GM19099 (cell line): ENCODE measurements around the gene C5orf46.

Experiments used
- POLR2A ChIP-seq: IDR thresholded peaks from 3 replicates; pipeline ENCODE4 v1.6.1; 2011; ENCODE audit warnings: low read depth; ENCODE audit not compliant: insufficient read length; ENCODE audit errors: extremely low read depth

Gene C5orf46

DNA sequence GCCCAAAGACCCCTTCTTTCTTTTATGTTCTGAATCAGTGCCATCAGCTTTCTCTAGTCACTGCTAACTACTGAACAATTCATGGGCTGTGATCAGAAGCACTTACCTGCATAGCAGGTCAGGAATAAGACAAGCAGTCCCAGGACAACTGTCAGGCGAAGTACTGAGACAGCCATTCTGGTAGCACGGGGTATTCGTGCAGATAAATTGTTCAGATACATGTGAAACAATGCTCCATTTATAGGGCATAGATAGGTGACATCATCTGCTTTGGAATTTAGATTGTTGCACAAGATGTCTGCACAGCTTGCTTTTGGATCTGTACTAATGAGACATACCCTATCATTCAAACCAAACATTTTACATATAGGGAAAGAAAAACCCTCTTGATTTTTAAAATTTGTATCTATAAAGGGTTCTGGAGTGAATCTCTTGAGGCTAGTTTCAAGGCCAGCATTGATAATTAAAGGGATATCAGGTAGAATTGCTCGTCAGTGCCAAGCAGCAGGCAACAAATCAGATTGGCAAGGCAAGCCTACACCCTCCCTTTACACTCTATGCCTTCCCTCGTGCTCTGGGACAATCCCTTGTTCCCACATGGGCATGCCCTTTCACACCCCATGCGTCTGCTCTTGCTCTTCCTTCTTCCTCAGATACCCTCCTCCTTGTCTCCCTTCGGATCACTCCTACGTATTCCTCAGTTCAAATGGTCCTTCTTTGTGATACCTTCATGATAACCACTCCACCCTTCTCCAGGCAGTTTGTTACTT lies at the start of gene C5orf46:
TSS of gene C5orf46 (minus strand) at position 213 of the 770 bp plus-strand sequence. CDS start at position 176, 37 bp downstream.
- no peak for TF ChIP-seq POLR2A

DNA sequence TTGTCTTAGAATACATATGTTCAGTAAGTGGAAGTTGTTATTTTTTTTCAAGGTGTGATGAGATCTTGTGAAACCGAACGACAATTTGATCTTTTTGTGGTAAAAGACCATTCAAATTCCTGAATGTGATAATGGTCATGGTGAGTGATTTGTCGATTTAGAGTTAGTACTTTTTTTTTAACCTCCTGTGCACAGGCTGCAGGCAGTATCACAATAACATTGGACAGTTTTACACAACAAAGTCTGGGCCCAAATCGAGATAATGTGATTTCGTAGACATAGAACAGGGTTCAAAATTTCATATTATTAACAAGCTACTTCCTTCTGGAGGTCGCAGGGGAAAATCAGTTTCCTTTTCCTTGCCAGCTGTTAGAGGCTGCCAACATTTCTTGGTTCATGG lies 48.6 kb upstream of the C5orf46 start:
- no peak for TF ChIP-seq POLR2A

DNA sequence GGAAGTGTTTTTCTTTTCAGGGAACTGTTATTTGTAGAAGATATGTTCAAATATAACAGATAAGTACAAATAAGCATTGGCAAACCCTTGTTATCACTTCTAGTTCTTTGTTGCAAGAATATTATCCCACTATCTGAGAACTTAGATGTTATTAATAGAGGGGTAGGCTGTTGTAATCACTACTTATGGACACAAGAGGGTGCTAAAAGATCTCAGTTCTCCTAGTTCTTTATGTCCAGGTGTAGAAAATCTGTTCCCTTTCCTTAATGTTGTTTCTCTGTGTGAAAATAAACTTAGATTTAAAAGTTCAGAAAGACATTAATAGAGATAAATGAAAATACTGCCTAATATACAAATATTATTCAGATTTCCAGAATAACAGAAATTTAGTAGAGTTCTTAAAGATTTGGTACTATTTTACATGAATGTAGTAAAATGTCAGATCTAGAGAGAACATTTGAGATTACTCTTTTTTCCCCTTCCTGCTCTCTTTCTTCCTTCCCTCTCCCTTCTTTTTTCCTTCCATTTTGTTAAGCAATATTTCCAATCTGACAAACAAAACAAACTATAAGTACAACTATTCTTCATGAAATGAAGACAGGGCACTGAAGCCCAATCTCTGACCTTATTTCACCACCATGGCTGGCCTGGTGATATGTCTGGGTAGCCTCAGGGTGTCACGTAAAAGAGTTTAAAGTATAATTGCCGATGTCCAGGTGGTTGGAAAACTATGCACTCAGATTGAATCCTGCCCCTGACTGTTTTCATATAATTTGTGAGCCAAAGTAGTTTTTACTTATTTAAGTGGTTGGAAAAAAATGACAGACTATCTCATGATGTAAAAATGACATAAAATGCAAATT lies 43.6 kb upstream of the C5orf46 start:
- TF ChIP-seq POLR2A: no peak

DNA sequence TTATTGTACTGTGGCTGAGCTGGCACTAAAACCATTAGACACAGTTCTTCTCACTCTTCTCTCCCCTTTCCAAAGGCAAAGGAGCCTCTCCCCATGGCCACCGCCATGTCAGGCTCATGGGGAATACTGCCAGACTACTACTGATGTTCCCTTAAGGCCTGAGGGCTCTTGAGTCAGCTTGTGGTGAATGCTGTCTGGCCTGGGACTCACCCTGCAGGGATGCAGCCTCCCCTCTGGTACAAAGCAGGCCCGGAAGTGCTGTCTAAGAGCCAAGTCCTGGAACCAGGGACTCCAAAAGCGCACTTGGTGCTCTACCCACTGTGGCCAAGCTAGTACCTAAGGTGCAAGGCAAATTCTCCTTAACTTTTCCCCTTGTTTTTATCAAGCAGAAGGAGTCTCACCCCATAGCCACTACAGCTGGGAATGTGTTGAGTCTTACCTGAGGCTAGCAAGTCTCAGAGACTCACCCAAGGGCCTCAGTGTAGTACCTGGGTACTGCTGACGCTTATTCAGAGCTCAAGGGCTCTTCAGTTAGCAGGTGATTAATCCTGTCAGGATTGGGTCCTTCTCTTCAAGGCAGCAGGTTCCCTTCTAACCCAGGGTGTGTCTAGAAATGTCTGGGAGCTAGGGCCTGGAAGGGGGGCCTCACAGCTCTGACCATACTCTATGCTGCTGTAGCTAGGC lies 33.2 kb upstream of the C5orf46 start:
- TF ChIP-seq POLR2A: no peak

DNA sequence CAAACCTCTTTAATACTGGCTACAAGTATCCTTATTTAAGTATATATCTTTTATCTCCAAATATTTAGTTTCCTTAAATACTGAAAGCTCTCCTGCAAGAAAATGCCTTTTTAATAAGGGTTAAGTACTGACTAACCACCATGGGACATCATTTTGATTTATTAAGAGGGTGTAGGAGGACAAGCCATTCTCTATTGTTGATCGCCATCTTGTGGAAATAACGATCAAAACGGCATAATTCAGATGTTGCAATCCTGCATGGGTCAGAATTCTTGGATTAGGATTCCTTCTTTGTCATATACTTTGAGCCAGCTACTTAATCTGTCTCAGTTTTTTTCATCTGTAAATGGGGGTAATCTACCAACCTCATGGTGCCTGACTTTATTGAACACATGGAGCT lies 28.7 kb upstream of the C5orf46 start:
- no peak for TF ChIP-seq POLR2A

DNA sequence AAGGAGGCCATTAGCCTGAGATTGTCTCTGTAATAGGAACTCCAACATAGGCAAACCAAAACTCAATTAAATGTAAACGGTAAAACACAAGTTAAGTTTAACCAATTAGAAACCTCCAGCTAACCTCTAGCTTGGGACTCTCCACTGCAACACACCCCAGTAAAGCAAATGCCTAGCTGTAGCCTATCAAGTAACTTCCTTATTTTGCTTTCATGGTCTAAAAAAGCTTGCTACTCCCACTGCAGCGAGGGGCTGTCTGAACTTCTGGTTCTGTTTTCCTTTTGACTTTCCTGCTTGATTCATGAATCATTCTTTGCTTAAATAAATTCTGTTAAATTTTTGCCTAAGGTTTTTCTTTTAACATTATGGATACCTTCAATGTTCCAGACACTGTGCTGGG lies 24.4 kb upstream of the C5orf46 start:
- no peak for TF ChIP-seq POLR2A

DNA sequence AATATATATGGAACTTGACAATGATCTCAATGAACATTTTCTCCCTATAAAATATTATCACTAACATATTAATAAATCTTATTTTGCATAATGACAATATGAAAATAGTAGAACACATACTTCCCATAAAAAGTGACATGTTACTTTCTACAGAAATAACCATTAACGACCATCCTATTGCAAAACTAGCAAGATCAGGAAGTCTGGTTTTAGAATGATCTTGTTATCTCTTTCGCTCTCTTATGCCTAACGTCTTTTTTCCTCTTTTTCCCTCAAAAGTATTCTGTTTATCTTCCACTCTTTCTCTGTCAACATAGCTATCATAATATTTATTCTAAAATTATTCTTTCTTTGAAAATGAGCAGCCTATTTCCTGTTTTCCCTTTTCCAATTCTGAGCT lies 21.6 kb upstream of the C5orf46 start:
- TF ChIP-seq POLR2A: no peak

DNA sequence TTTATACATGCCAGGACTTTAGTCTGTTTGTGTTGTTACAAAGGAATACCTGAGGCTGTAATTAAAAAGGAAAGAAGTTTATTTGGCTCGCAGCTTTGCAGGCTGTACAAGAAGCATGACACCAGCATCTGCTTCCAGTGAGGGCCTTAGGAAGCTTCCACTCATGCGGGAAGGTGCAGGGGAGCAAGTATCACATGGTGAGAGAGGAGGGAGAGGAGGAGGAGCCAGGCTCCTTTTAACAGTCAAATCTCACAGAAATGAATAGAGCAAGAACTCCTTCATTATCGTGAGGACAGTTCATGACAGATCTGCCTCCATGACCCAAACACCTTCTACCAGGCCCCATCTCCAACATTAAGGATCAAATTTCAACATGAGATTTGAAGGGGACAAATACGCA lies 18.7 kb upstream of the C5orf46 start:
- TF ChIP-seq POLR2A: no peak

DNA sequence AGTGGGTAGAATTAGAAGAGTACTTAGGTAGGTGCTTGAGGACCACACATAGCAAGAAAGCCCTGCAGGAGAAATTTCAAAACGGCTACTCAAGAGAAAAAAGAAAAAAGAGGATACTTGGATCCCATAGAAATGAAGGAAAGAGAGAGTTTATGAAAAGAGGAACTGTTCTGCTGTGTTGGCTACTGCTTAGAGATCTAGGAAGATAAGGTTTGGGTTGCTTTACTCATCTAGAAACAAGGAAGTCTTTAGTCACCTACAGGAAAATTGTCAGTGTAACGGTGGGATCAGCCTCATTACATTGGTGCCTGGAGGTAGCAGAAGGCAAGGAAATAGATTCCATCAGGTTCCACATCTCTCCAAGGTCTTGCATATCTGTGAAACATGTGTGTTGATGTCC lies 14.8 kb upstream of the C5orf46 start:
- TF ChIP-seq POLR2A: no peak

DNA sequence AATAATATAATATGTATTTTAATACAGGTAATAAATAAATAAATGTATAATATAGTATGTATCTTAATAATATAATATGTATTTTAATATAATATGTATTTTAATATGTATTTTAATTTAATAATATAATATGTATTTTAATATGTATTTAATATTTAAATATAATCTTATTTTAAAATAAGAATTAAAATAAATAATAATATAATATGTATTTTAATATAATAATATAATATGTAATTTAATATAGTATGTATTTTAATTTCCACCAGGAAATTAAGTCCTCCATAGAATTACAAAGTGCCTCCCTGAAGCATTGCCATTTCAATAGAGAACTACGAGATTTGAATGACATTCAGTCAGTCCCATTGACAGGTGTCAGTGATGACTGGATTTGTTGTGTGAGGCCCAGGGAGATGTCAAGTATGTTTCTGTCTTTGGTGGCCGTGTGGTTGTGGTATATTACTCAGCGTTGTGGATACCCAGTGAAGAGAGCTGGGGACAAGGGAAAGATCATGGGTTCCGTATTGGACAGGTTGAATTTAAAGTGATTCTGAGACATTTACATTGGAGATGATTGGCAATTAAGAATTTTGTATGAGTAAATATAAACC lies 14.2 kb upstream of the C5orf46 start:
- TF ChIP-seq POLR2A: no peak

DNA sequence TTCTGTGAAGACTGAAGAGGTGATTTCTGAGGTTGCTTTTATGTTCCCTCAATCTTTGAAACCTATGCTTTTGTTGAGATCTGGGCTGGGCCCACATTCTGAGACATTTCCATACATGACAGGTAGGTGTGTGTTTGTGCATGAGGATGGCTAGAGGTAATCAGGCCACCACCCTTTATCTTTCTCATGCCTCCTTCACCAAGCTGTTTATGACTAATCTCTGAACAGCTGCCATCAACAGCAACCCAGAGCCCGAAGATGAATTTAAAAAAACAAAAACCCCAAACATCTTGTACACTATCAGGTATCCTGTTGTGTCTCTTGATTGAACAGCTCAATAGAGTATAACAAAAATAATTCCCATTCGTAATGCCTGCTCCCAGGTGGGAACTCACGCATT lies 12.6 kb upstream of the C5orf46 start:
- no peak for TF ChIP-seq POLR2A

DNA sequence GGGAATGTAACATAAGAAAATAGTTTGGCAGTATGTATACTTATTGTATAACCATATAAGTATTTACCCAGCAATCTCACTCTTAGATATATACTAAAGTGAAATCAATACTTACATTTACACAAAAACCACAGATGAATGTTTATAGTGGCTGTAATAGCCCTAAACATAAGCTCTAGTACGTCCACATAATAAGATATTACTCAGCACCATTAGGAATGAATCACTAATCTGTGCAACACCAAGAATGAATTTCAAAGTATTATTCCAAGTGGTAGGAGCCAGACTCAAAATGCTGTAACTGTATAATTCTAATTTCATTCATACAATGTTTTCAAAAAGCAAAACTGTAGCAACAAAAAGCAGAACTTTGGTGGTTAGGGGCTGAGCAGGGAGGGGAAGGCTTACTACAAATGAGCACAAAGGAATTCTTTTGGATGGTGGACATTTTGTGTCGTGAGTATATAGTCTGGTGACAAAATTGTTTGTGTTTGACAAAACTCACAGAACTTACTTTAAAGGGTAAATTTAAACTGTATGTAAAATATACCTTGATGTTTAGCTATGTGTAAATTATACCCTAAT lies 11.9 kb upstream of the C5orf46 start:
- TF ChIP-seq POLR2A: no peak

DNA sequence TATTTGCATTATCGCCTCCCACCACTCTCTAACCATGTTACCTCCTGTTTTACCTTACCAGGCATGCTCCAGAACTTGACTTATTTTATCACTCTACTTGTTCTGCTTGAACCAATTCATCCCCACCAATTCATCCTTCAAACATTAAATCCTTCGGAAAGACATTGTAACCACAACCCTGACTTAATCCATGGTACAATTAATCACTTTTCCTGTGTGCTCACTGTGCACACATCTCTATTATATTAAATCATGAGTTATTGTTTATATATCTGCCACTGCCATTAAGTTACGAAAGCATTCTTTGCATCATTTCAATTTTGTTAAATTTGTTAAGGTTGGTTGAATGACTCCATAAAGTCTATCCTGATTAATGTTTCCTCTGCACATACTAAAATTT lies 7.4 kb upstream of the C5orf46 start:
- TF ChIP-seq POLR2A: no peak

DNA sequence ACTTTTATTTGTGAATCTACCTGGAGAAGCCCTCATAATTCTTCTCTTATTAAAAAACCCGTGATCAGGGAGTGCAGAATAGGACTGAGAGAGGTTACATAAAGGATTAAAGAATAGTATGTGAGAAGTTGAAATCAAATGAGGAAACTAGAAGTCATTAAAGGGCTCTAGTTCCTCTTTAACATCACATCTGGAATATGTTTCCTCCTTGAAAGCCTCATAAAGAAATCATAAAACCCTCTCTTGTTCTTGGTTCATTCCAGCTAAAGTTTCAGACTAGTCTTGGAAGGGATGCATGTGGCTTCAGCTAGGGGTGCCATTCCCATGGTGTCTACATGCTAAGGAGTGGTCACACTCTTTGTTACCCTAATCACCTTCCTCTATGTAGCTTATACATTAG lies 5.7 kb upstream of the C5orf46 start:
- no peak for TF ChIP-seq POLR2A

DNA sequence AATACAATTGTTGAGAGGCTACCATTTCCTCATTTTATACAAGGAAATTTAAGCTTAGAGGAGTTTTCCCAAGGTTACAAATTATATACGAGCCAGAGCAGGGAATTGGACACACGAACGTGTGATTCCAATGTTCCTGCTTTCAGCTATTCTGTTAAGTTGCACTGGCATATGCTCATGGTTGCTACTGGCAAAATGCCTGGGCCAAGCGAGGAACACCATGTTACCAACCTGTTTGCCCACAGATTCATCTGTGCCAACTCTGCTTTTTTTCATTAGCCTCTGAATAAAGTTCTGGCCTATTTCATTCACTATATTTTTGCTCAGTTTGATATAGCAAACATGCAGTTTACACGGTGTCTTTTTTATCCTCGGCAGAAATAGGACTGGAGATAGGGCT lies 5.1 kb upstream of the C5orf46 start:
- no peak for TF ChIP-seq POLR2A
